HepG2 (cell line): ENCODE measurements around the gene INSYN2B.

Source experiments
- BRCA1 ChIP-seq: sonication (generic); formaldehyde crosslinking; IDR thresholded peaks from 2 replicates; pipeline ENCODE4 v1.4.0; 2020; ENCODE audit warnings: missing genetic modification reagents
- JUND ChIP-seq: sonication (generic); formaldehyde crosslinking; IDR thresholded peaks from 2 replicates; pipeline ENCODE4 v1.8.0; 2022; ENCODE audit warnings: mild to moderate bottlenecking, missing genetic modification reagents
- MYC ChIP-seq: sonication (generic); formaldehyde crosslinking; IDR thresholded peaks from 2 replicates; pipeline ENCODE4 v1.9.0; 2021; ENCODE audit warnings: missing genetic modification reagents, borderline replicate concordance
- ZNF562 ChIP-seq: sonication (generic); formaldehyde crosslinking; IDR thresholded peaks from 2 replicates; pipeline ENCODE4 v1.8.0; 2022; ENCODE audit warnings: missing genetic modification reagents, borderline replicate concordance
- ZNF749 ChIP-seq: sonication (generic); formaldehyde crosslinking; IDR thresholded peaks from 2 replicates; pipeline ENCODE4 v1.8.0; 2022; ENCODE audit warnings: mild to moderate bottlenecking, missing genetic modification reagents, moderate library complexity, borderline replicate concordance
- TF ChIP-seq, protein P1 (sequence below): sonication (generic); formaldehyde crosslinking; IDR thresholded peaks from 2 replicates; pipeline ENCODE4 v1.5.0; 2020; ENCODE audit warnings: mild to moderate bottlenecking, missing genetic modification reagents, moderate library complexity
- TF ChIP-seq, protein P2 (sequence below): sonication (generic); formaldehyde crosslinking; IDR thresholded peaks from 2 replicates; pipeline ENCODE4 v1.8.0; 2022; ENCODE audit warnings: mild to moderate bottlenecking, missing genetic modification reagents; ENCODE audit not compliant: insufficient replicate concordance

DNA sequence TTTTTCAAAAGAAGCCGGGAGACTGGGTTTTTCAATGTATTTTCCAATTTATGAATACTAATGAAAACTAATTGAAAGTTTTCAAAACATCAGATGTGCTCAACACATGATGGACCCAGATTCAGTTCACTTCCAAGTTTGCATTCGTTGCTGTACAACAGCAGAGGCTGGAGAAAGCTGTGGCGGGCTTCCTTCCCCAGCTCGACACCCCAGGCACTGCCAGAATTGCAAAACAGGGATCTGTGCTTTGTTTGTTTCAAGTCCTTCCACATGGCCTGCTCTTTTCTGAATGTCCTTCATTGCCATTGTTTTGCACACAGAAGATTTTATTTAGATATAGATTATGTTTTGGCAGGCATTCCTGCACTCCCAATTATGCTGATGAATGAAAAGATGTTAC lies 30.3 kb upstream of the INSYN2B start:
- TF ChIP-seq, protein P1, sequence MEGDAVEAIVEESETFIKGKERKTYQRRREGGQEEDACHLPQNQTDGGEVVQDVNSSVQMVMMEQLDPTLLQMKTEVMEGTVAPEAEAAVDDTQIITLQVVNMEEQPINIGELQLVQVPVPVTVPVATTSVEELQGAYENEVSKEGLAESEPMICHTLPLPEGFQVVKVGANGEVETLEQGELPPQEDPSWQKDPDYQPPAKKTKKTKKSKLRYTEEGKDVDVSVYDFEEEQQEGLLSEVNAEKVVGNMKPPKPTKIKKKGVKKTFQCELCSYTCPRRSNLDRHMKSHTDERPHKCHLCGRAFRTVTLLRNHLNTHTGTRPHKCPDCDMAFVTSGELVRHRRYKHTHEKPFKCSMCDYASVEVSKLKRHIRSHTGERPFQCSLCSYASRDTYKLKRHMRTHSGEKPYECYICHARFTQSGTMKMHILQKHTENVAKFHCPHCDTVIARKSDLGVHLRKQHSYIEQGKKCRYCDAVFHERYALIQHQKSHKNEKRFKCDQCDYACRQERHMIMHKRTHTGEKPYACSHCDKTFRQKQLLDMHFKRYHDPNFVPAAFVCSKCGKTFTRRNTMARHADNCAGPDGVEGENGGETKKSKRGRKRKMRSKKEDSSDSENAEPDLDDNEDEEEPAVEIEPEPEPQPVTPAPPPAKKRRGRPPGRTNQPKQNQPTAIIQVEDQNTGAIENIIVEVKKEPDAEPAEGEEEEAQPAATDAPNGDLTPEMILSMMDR (CRISPR knock-in tag), result no peak
- TF ChIP-seq MYC (CRISPR knock-in tag), result no peak
- TF ChIP-seq JUND (CRISPR knock-in tag), result no peak
- no peak for TF ChIP-seq ZNF562 (CRISPR knock-in tag)
- no peak for TF ChIP-seq ZNF749 (CRISPR knock-in tag)
- TF ChIP-seq BRCA1 (CRISPR knock-in tag), result no peak
- TF ChIP-seq, protein P2, sequence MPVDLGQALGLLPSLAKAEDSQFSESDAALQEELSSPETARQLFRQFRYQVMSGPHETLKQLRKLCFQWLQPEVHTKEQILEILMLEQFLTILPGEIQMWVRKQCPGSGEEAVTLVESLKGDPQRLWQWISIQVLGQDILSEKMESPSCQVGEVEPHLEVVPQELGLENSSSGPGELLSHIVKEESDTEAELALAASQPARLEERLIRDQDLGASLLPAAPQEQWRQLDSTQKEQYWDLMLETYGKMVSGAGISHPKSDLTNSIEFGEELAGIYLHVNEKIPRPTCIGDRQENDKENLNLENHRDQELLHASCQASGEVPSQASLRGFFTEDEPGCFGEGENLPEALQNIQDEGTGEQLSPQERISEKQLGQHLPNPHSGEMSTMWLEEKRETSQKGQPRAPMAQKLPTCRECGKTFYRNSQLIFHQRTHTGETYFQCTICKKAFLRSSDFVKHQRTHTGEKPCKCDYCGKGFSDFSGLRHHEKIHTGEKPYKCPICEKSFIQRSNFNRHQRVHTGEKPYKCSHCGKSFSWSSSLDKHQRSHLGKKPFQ (CRISPR knock-in tag), result no peak
